NK-92 treated with Interleukin-12 subunit alpha and Interleukin-12 subunit beta, amount 100 ng/mL, for 24 hours (cell line): ENCODE measurements around the gene RELL2.

Experiments
- DNase-seq: peaks from one replicate; lab custom pipeline; 2025; lab: John Stamatoyannopoulos, UW

Gene RELL2

GRCh38 chr5:141649056-141649688 lies 12.4 kb downstream of the RELL2 start:
- DNase-seq, result no peak

- no peak for DNase-seq
These were observed 13.2 kb downstream of the RELL2 start for GRCh38 chr5:141649972-141650371.

GRCh38 chr5:141650851-141651727 lies 14.3 kb downstream of the RELL2 start, which contains the start of gene FCHSD1:
FCHSD1 (minus strand) TSS chr5:141651418; CDS start chr5:141651368, 50 bp downstream.
- DNase-seq, result peak; percentile 72

- no peak for DNase-seq
These were observed 14.9 kb downstream of the RELL2 start for GRCh38 chr5:141651728-141652105.

- no peak for DNase-seq
These were observed 17.5 kb downstream of the RELL2 start for GRCh38 chr5:141654298-141654697.

GRCh38 chr5:141655020-141655419 lies 18.2 kb downstream of the RELL2 start:
- no peak for DNase-seq

- DNase-seq, result no peak
These were observed 19.6 kb downstream of the RELL2 start for GRCh38 chr5:141656396-141656795.

- no peak for DNase-seq
These were observed 20.6 kb downstream of the RELL2 start for GRCh38 chr5:141657404-141657803.

- DNase-seq, result peak; percentile 67
These were observed 21.2 kb downstream of the RELL2 start for GRCh38 chr5:141657937-141658545.

- DNase-seq, result no peak
These were observed 25.2 kb downstream of the RELL2 start for GRCh38 chr5:141662028-141662427.

GRCh38 chr5:141663506-141663905 lies 26.7 kb downstream of the RELL2 start:
- no peak for DNase-seq

GRCh38 chr5:141664733-141665461 lies 28.1 kb downstream of the RELL2 start:
- DNase-seq, result peak; percentile 47

- no peak for DNase-seq
These were observed 29.5 kb downstream of the RELL2 start for GRCh38 chr5:141665995-141666940.

- no peak for DNase-seq
These were observed 31.9 kb downstream of the RELL2 start for GRCh38 chr5:141668601-141669265.

- no peak for DNase-seq
These were observed 32.7 kb downstream of the RELL2 start for GRCh38 chr5:141669520-141669919.

- no peak for DNase-seq
These were observed 35.5 kb downstream of the RELL2 start for GRCh38 chr5:141672071-141672840.

- DNase-seq, result no peak
These were observed 36.3 kb downstream of the RELL2 start for GRCh38 chr5:141672841-141673813.

GRCh38 chr5:141674747-141675146 lies 38.0 kb downstream of the RELL2 start:
- no peak for DNase-seq

- no peak for DNase-seq
These were observed 38.9 kb downstream of the RELL2 start for GRCh38 chr5:141675672-141676071.
